Mesothelial cell of epicardium (in vitro differentiated cells): ENCODE data around the gene IGF2BP1. TPM values are rescaled to one million over a fixed set of nuclear protein-coding genes. Genes with fewer than 3 reads are reported as not detected.
"Not testable (repeated sequence)": the region's sequence is repeated elsewhere in the genome, so short reads cannot be mapped to it uniquely, and the experiment has no call there.

Experiments
- DNase-seq, 2 experiments: peaks; one replicate each; pipeline ENCODE4 v3.0.0; 2021; ENCODE audit warnings: low spot score in 2 of 2; ENCODE audit not compliant: unreplicated experiment in 2 of 2
- H3K27ac Mint-ChIP-seq: 2 replicates; pipeline ENCODE4 v1.8.0; 2021; ENCODE audit warnings: mixed read lengths
- H3K27me3 Mint-ChIP-seq: 2 replicates; pipeline ENCODE4 v1.8.0; 2021; ENCODE audit warnings: low read depth, mixed read lengths
- H3K36me3 Mint-ChIP-seq: 2 replicates; pipeline ENCODE4 v1.8.0; 2021; ENCODE audit warnings: mixed read lengths
- H3K4me1 Mint-ChIP-seq: 2 replicates; pipeline ENCODE4 v1.8.0; 2021; ENCODE audit warnings: mixed read lengths
- H3K4me3 Mint-ChIP-seq: 2 replicates; pipeline ENCODE4 v1.8.0; 2021; ENCODE audit warnings: mild to moderate bottlenecking, moderate library complexity, mixed read lengths
- H3K9me3 Mint-ChIP-seq: 2 replicates; pipeline ENCODE4 v1.8.0; 2021; ENCODE audit warnings: mixed read lengths
- total RNA-seq: library from RNA; stranded (reverse); gene quantifications from 3 replicates; pipeline ENCODE4 v1.2.1, GENCODE V29; 2021
- TF ChIP-seq, protein P1 (sequence below): fragments of 200-600 bp; sonication (generic); IDR thresholded peaks from one replicate; pipeline ENCODE4 v1.5.0; 2021; ENCODE audit warnings: antibody characterized with exemption; ENCODE audit not compliant: unreplicated experiment

Gene IGF2BP1
- total RNA-seq, 1 donor from 2014 or later: 227 TPM

DNA sequence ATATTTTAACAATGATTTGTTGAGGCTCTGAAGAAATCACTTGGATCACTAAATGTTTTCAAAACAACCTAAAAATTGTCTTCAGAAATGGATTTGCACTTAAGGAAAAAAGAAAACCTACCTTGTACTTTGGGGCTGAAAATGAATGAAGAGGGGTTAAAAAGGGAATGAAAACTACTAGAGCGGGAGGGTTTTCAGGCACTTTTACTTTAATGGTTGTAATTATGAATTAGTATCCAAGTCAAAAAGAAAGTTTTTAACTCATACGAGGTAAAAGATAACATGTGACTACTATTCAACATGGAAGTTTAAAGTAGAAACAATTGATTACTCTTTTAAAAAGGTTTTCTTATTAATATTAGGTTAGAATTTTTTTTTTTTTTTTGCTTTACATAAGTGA, 5.1 kb downstream of the IGF2BP1 start:
- Mint-ChIP-seq H3K9me3 (no peaks in the 10 kb centered on the region), H3K4me1 (peaks cover 69% of the 10 kb centered on the region), H3K4me3 (peak overlapping the region; percentile 96), H3K27me3 (no peaks in the 10 kb centered on the region), H3K27ac (peak overlapping the region; percentile 84), H3K36me3 (peaks cover 4% of the 10 kb centered on the region)
- DNase-seq: no peak
- TF ChIP-seq, protein P1, sequence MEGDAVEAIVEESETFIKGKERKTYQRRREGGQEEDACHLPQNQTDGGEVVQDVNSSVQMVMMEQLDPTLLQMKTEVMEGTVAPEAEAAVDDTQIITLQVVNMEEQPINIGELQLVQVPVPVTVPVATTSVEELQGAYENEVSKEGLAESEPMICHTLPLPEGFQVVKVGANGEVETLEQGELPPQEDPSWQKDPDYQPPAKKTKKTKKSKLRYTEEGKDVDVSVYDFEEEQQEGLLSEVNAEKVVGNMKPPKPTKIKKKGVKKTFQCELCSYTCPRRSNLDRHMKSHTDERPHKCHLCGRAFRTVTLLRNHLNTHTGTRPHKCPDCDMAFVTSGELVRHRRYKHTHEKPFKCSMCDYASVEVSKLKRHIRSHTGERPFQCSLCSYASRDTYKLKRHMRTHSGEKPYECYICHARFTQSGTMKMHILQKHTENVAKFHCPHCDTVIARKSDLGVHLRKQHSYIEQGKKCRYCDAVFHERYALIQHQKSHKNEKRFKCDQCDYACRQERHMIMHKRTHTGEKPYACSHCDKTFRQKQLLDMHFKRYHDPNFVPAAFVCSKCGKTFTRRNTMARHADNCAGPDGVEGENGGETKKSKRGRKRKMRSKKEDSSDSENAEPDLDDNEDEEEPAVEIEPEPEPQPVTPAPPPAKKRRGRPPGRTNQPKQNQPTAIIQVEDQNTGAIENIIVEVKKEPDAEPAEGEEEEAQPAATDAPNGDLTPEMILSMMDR: no peak

DNA sequence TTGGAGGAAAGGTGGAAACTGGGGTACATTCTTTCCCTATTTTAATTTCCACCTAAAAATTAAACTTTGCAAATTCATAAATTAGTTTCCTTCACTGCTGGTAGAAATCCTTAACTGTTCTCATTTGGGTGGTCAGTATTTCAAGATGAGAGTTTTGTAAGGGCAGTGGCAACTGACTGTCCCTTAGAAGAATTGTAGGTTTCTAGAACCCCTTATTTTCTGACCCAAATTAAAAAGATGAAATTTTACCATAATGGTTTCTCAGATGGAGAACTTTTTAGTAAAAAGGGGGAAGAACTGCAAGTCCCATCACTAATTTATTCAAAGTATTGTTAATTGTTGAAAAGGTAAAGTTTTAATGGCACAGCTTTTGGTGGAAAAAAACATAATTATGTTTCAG, 5.6 kb downstream of the IGF2BP1 start:
- DNase-seq: no peak
- TF ChIP-seq, protein P1: no peak
- H3K36me3 Mint-ChIP-seq: peaks cover 4% of the 10 kb centered on the region
- no peaks in the 10 kb centered on the region for H3K27me3 Mint-ChIP-seq
- peak overlapping the region; percentile 36 for H3K27ac Mint-ChIP-seq
- H3K4me1 Mint-ChIP-seq: peaks cover 73% of the 10 kb centered on the region
- peak overlapping the region; percentile 62 for H3K4me3 Mint-ChIP-seq
- no peaks in the 10 kb centered on the region for H3K9me3 Mint-ChIP-seq

DNA sequence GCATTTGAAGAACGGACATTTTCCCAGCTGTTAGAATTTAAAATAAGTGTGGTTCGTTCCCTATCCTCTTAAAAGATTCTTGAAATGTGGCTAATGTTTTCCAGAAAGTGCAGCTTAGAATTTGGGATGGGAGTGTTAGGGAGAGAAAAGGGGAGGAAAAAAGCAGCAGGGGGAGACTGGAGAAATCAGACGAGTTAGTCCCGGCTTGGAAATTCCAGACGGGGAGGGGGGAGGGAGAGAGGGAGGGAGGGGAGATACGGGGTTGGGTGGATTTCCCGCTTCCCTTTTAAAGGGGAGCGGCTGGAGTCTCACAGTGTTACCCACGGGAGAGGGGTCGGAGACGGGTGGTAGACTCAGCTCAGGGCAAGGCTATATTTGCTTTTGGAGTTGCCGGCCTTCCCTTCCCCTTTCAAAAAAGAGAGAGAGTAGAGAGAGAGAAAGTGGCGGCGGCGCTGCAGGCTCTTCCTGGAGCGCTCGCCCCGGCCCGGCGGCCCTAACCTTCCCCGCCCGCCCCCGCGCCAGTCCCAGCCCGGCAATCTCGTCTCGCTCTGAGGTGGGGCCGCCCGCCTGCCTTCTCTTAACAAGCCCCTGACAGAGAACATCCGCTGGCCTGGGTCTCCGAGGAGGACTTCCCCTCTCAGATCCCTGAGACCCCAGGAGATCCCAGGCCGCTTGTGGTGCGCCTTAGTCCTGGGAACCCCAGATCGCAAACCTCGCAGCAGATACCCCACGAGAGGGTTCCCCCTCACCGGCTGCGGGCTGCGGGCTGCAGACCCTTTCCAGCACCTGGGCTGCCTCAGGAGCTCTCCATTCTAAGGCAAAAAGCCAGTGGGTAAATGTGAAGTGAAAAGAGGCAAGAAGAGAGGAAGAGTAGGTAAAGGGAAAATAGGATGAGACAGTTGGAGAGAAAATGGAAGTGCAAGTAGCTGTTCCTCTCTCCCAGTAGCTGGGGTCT, 6.6 kb downstream of the IGF2BP1 start:
- TF ChIP-seq, protein P1: no peak
- peak in 1 of 2 experiments; percentile 61 for DNase-seq
- Mint-ChIP-seq H3K27ac (peak overlapping the region; percentile 96), H3K27me3 (no peaks in the 10 kb centered on the region), H3K9me3 (no peaks in the 10 kb centered on the region), H3K4me3 (peak overlapping the region; percentile 62), H3K36me3 (peaks cover 5% of the 10 kb centered on the region), H3K4me1 (peaks cover 78% of the 10 kb centered on the region)

- H3K27me3 Mint-ChIP-seq: no peaks in the 10 kb centered on the region
- TF ChIP-seq, protein P1: no peak
- no peak overlapping the region for H3K4me3 Mint-ChIP-seq
- DNase-seq: no peak
- peaks cover 68% of the 10 kb centered on the region for H3K4me1 Mint-ChIP-seq
- H3K9me3 Mint-ChIP-seq: no peaks in the 10 kb centered on the region
- H3K27ac Mint-ChIP-seq: peak overlapping the region; percentile 54
- H3K36me3 Mint-ChIP-seq: peaks cover 8% of the 10 kb centered on the region
These were observed 8.0 kb downstream of the IGF2BP1 start for GRCh38 chr17:49005140-49005539.

- Mint-ChIP-seq H3K27ac (peak overlapping the region; percentile 6), H3K4me1 (peaks cover 62% of the 10 kb centered on the region)
- DNase-seq, H3K9me3 Mint-ChIP-seq, H3K36me3 Mint-ChIP-seq, H3K27me3 Mint-ChIP-seq, H3K4me3 Mint-ChIP-seq: not testable (repeated sequence)
These were observed 11.7 kb downstream of the IGF2BP1 start for GRCh38 chr17:49008908-49009307.

DNA sequence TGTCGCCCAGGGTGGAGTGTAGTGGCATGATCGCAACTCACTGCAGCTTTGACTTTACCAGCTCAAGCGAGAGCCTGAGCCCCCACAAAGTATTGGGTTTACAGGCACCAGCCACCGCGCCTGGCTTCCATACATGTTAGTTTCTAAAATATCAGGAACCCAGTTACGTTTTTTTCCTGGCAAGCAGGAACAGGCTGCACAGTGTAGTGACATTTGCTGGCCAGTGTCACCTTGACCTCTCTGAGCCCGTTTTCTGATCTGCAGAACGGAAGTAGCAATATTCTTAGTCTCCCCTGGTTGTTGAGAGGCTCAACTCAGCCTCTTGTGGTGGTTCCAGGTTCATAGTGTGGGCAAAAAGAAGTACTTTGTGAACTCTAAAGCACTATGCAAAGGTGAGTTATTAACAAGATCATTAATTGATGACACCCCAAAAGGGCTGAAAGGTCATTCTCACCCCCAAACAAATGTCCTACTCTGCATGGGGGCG, 15.6 kb downstream of the IGF2BP1 start:
- H3K36me3 Mint-ChIP-seq: peaks cover 7% of the 10 kb centered on the region
- peak overlapping the region; percentile 93 for H3K27ac Mint-ChIP-seq
- no peaks in the 10 kb centered on the region for H3K27me3 Mint-ChIP-seq
- H3K9me3 Mint-ChIP-seq: no peaks in the 10 kb centered on the region
- H3K4me1 Mint-ChIP-seq: peaks cover 57% of the 10 kb centered on the region
- TF ChIP-seq, protein P1: no peak
- H3K4me3 Mint-ChIP-seq: peak overlapping the region; percentile 71
- peak in 1 of 2 experiments; percentile 33 for DNase-seq
